Ovary (tissue), 9 donors: Measurements from ENCODE around the gene CLRN2. TPM values are rescaled to one million over a fixed set of nuclear protein-coding genes. Genes with fewer than 3 reads are reported as not detected.

Experiments
- DNase-seq, 5 donors: peaks; one replicate each; pipeline ENCODE4 v3.0.0-alpha.2; 2019 to 2020
- H3K27ac ChIP-seq, 2 donors: fragments of 200-600 bp; one replicate each; pipeline versions ENCODE4 v1.5.1 to v1.8.0; 2019 to 2022
- H3K27me3 ChIP-seq: fragments of 200-600 bp; one replicate; pipeline ENCODE4 v1.8.0; 2022
- H3K36me3 ChIP-seq: fragments of 200-600 bp; sonication (generic); one replicate; pipeline ENCODE4 v1.5.1; 2019
- H3K4me1 ChIP-seq: one replicate; pipeline ENCODE4 v1.8.1; 2013; ENCODE audit warnings: mild to moderate bottlenecking, moderate library complexity; ENCODE audit not compliant: insufficient read depth
- H3K4me3 ChIP-seq: fragments of 200-600 bp; sonication (generic); one replicate; pipeline ENCODE4 v1.5.1; 2017
- H3K9me3 ChIP-seq, 2 donors: fragments of 200-600 bp in 1 of 2; sonication (generic) in 1 of 2; one replicate each; pipeline versions ENCODE4 v1.5.1 to v1.8.1; 2013 to 2019; ENCODE audit warnings: mild to moderate bottlenecking in 1 of 2, moderate library complexity in 1 of 2
- EP300 ChIP-seq: sonication (generic); formaldehyde crosslinking; IDR thresholded peaks from one replicate; pipeline ENCODE4 v1.6.1; 2017; ENCODE audit warnings: antibody characterized with exemption
- POLR2A ChIP-seq: fragments of 450-650 bp; IDR thresholded peaks from one replicate; pipeline ENCODE4 v1.6.1; 2017; ENCODE audit warnings: antibody characterized with exemption, mild to moderate bottlenecking, moderate library complexity
- WGBS, 3 donors: extraction: QIAGEN DNeasy Blood & Tissue Kit in 1 of 3; methylation state at CpG; one replicate each; pipeline versions ENCODE4 v1.1.5 to v1.1.7; 2013 to 2017; 5-methylcytosine and 5-hydroxymethylcytosine counted together
- intact Hi-C, 4 donors: fragments of 100-400 bp; cut with DNase I; formaldehyde crosslinking; loops; one replicate each; pipeline versions ENCODE4 v1.11.0 to v1.15.1; 2022 to 2023
- polyA plus RNA-seq, 2 donors: library from polyadenylated mRNA; stranded (reverse); fragments of 200-250 nt in 1 of 2; fragments of 350-450 nt in 1 of 2; fragmentation: Illumina TruSeq in 1 of 2; extraction: RNeasy Lipid Tissue Mini Kit (QIAGEN cat#74804) in 1 of 2; gene quantifications; one replicate each; pipeline ENCODE4 v1.2.3, GENCODE V29; 2013 to 2014
- total RNA-seq, 7 donors: library from RNA; depleted of rRNA in 2 of 7; stranded (reverse); fragments of >200 nt in 2 of 7; fragmentation: NEBNext Ultra II Directional in 3 of 7; extraction: Animal tissue kit (Norgen Biotek cat#: 25700) in 3 of 7; gene quantifications; one replicate each; pipeline versions ENCODE4 v1.1.0 to v1.2.4, GENCODE V29; 2016 to 2023
- TF ChIP-seq, protein P1 (sequence below), 3 donors: fragments of 450-650 bp in 2 of 3; fragments of 200-600 bp in 1 of 3; IDR thresholded peaks; one replicate each; pipeline versions ENCODE4 v1.5.1 to v1.8.0; 2016 to 2022; ENCODE audit warnings: antibody characterized with exemption in 3 of 3, mild to moderate bottlenecking in 1 of 3
- donor health status: DM: no; HTN: no; CAD: no; lungs with moderate emphysema.
- donor health status: DM: no; HTN: no; CAD: no.
- donor health status: Bipolar disorder and iron deficiency.
- donor health status: DM: yes; HTN: yes; CAD: no.
- donor health status: DM: no; HTN: no; CAD: no.
- donor health status: DM: yes; HTN: yes; CAD: no.

The CLRN2 gene
- total and polyA plus RNA-seq, 9 donors, result not detected

DNA sequence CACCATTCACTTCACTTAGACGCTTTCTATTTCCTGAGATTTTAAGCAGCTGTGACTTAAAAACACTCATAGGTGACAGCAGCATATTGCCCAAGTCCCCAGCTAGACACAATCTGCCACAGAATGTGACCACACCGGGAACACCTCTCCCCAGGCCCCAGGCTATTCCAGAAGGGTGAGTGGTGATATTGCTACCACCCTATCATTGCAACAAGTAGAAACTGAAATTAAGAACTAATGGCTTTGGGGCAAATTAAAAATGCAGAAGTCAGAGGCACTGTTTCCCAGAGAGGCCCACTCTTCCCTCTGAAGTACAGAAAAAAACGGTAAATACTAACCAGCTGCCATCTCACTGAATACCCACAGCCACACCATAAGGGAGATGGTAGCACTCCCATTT lies 38.1 kb upstream of the CLRN2 start:
- intact Hi-C loops, result loop anchor here in 2 of 4 donors (10.0 kb wide), 1 partner anchor 1182 kb away; no protein-coding TSS in a partner anchor
- WGBS, 3 donors, result 83 to 88% (median 84%) methylated on average over 3 of the region's 3 CpGs

DNA sequence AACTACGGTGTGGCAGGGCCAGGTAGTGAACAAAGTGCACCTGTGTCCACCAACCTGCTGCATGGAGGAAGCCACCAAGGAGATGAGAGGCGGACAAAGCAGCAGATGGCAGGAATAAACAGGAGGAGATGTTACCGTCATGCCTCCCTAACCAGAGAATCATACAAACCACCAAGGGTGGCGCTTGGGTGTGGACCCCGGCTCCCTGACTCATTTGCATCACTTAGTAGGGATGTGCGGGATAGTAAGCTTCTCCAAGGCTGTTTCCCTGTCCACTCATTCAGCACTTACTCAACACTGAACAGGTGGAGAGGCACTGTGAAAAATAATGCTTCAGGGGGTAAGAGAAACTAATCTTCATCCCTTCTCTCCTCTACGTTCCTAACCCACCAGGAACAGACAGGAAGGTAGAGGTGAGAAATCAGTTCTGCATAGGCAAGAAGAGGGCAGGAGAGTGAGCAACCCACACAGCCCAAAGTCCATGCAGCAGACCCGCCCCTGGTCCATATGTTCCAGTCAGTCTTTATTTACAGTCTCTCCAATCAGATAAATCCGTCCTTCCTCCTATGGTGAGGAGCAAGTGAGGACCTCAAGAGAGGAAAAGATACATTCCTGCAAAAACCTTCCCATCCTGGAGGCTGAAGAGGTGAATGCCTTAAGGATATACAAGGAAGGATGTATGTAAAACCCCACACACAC lies 37.0 kb upstream of the CLRN2 start:
- Histone ChIP-seq H3K27ac (no peak overlapping the region), H3K27me3 (no peaks in the 10 kb centered on the region), H3K36me3 (no peaks in the 10 kb centered on the region), H3K9me3 (no peaks in the 10 kb centered on the region), H3K4me3 (no peak overlapping the region), H3K4me1 (no peaks in the 10 kb centered on the region)
- intact Hi-C loops, result loop anchor here in 2 of 4 donors (10.0 kb wide), 1 partner anchor 1183 kb away; no protein-coding TSS in a partner anchor
- no peak for DNase-seq
- WGBS, 3 donors, result 85 to 90% (median 89%) methylated on average over 9 of the region's 9 CpGs
- TF ChIP-seq, protein P1, sequence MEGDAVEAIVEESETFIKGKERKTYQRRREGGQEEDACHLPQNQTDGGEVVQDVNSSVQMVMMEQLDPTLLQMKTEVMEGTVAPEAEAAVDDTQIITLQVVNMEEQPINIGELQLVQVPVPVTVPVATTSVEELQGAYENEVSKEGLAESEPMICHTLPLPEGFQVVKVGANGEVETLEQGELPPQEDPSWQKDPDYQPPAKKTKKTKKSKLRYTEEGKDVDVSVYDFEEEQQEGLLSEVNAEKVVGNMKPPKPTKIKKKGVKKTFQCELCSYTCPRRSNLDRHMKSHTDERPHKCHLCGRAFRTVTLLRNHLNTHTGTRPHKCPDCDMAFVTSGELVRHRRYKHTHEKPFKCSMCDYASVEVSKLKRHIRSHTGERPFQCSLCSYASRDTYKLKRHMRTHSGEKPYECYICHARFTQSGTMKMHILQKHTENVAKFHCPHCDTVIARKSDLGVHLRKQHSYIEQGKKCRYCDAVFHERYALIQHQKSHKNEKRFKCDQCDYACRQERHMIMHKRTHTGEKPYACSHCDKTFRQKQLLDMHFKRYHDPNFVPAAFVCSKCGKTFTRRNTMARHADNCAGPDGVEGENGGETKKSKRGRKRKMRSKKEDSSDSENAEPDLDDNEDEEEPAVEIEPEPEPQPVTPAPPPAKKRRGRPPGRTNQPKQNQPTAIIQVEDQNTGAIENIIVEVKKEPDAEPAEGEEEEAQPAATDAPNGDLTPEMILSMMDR (IDR thresholded peaks at IDR 0.05), result no peak
- TF ChIP-seq POLR2A, result no peak
- no peak for TF ChIP-seq EP300

More for the DNA sequence above, 38.1 kb upstream of the CLRN2 start:
- Histone ChIP-seq H3K9me3 (no peaks in the 10 kb centered on the region), H3K36me3 (no peaks in the 10 kb centered on the region), H3K27me3 (no peaks in the 10 kb centered on the region), H3K27ac (no peak overlapping the region), H3K4me3 (no peak overlapping the region), H3K4me1 (no peaks in the 10 kb centered on the region)
- no peak for TF ChIP-seq POLR2A
- TF ChIP-seq, protein P1 (IDR thresholded peaks at IDR 0.05), result no peak
- no peak for TF ChIP-seq EP300
- DNase-seq, result no peak

DNA sequence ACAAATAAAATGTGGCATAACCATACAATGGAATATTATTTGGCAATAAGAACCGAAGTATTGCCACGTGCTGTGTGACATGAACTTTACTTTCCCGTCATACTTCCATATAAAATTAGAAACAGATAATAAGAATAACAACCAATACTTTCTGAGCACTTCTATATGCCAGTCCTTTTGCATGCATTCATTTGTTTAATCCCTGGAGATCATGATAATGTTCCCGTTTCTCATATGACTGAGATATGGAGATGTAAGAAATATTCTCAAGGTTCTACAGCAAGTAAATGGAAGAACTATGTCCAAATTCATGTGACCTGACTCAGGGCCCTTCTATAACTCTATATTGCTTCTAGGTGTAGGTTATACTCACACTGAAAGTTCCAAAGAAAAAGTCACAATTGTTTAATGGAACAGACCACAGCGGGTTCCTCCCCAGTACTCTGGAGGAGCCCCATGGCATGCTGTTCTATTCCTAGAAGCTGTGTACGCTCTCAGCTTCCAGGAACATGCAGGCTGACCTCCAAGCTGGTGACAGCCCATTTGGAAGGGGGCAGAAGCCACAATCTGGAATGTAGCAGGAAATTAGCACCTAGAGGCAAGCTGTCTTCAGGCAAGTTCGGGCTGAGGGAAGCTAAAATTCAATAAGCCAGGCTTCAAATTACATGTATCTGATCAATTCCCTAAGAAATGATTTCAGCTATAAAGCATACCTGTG lies 34.6 kb upstream of the CLRN2 start:
- H3K27ac ChIP-seq, result no peak overlapping the region
- no peaks in the 10 kb centered on the region for H3K36me3 ChIP-seq
- intact Hi-C loops, result no loop called here
- WGBS, 3 donors, result 75 to 92% (median 89%) methylated on average over 7 of the region's 7 CpGs
- H3K4me1 ChIP-seq, result no peaks in the 10 kb centered on the region
- no peaks in the 10 kb centered on the region for H3K27me3 ChIP-seq
- H3K4me3 ChIP-seq, result no peak overlapping the region
- TF ChIP-seq EP300 (no peak), POLR2A (no peak)
- TF ChIP-seq, protein P1 (IDR thresholded peaks at IDR 0.05), result no peak
- no peaks in the 10 kb centered on the region for H3K9me3 ChIP-seq
- no peak for DNase-seq

DNA sequence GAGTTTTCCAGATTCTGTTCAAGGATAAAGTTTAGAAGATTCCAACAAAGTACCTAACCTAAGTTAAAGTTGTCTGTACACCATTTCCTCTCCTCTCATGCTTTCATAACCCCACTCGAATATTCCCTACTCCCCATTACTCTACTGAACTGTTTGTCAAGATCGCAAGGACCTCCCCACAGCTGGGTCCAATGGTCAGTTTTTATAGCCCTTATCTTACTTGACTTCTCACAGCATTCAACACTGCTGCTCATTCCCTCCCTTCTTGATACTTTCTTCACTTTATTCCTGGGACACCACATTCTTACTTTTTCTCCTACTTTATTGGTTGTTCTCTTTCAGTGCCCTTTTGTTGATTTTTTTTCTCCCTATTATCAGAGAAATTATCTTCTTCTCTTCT lies 34.0 kb upstream of the CLRN2 start:
- H3K4me3 ChIP-seq, result no peak overlapping the region
- no peaks in the 10 kb centered on the region for H3K4me1 ChIP-seq
- no peak for DNase-seq
- TF ChIP-seq EP300 (no peak), POLR2A (no peak)
- TF ChIP-seq, protein P1 (IDR thresholded peaks at IDR 0.05), result no peak
- intact Hi-C loops, result no loop called here
- no peaks in the 10 kb centered on the region for H3K27me3 ChIP-seq
- H3K27ac ChIP-seq, result no peak overlapping the region
- no peaks in the 10 kb centered on the region for H3K9me3 ChIP-seq
- WGBS, 3 donors, result 88 to 99% (median 91%) methylated on average over 2 of the region's 2 CpGs
- no peaks in the 10 kb centered on the region for H3K36me3 ChIP-seq
